Endothelial cell of umbilical vein (primary cell): ENCODE data around the gene AFAP1L2. TPM values are rescaled to one million over a fixed set of nuclear protein-coding genes. Genes with fewer than 3 reads are reported as not detected.
A peak's percentile ranks its signal among the peaks of the same experiment; 100 is the strongest.

ENCODE experiments used
- BruUV-seq: library from RNA; stranded (reverse); fragments of 400-500 nt; replicated peaks from 2 replicates; lab custom pipeline; 2021; lab: Mats Ljungman, UMichigan
- CTCF ChIA-PET: fragments of 300-600, 350-600 bp; sonication (Branson Sonifier 250); formaldehyde crosslinking; loops from one replicate; lab custom pipeline; 2021; ENCODE audit warnings: antibody characterized with exemption, inconsistent platforms; lab: Charles Lee
- POLR2A ChIA-PET: fragments of 300-600, 350-600 bp; sonication (Branson Sonifier 250); formaldehyde crosslinking; loops from one replicate; lab custom pipeline; 2021; ENCODE audit warnings: antibody characterized with exemption, inconsistent platforms; lab: Charles Lee
- DNase-seq: peaks from one replicate; pipeline ENCODE4 v3.0.0-alpha.2; 2011; ENCODE audit warnings: low read depth, low spot score
- FAIRE-seq: peaks from 2 replicates; lab custom pipeline; 2011; peaks lifted over from hg19 to GRCh38; lab: Jason Lieb, UNC
- H2AFZ ChIP-seq: 2 replicates; pipeline ENCODE4 v1.6.0; 2012; ENCODE audit warnings: low read depth, low read length, control low read depth, inconsistent platforms
- H3K27ac ChIP-seq: 2 replicates; pipeline ENCODE4 v1.5.1; 2011; ENCODE audit warnings: low read depth, mild to moderate bottlenecking, control low read depth, low read length, moderate library complexity; ENCODE audit not compliant: insufficient read depth
- H3K27me3 ChIP-seq, 2 experiments: 2 replicates each; pipeline versions ENCODE4 v1.6.0 to v1.6.1; 2011; ENCODE audit warnings: low read length in 2 of 2, mixed read lengths in 1 of 2; ENCODE audit not compliant: control insufficient read depth in 2 of 2, insufficient read depth in 2 of 2
- H3K36me3 ChIP-seq, 2 experiments: 2 replicates in 1 of 2; 3 replicates in 1 of 2; pipeline ENCODE4 v1.5.1; 2011; ENCODE audit warnings: low read length in 2 of 2, mild to moderate bottlenecking in 1 of 2, moderate library complexity in 1 of 2; ENCODE audit not compliant: control insufficient read depth in 2 of 2, insufficient read depth in 2 of 2; ENCODE audit errors: extremely low read depth in 1 of 2
- H3K4me1 ChIP-seq: 3 replicates; pipeline ENCODE4 v1.5.1; 2011; ENCODE audit warnings: mild to moderate bottlenecking, low read length; ENCODE audit not compliant: control insufficient read depth, insufficient read depth; ENCODE audit errors: extremely low read depth
- H3K4me2 ChIP-seq: 2 replicates; pipeline ENCODE4 v1.6.1; 2011; ENCODE audit warnings: low read length, control low read depth, mixed read lengths; ENCODE audit not compliant: insufficient read depth
- H3K4me3 ChIP-seq, 3 experiments: fragments of 200-600 bp in 1 of 3; sonication (generic), shearing (Covaris generic) in 1 of 3; replicated peaks in 1 of 3; 2 replicates each; pipeline ENCODE4 v1.5.1; 2011 to 2016; ENCODE audit warnings: control low read depth in 3 of 3, low read length in 3 of 3, mild to moderate bottlenecking in 2 of 3, inconsistent platforms in 1 of 3, low read depth in 1 of 3, moderate library complexity in 1 of 3; ENCODE audit not compliant: insufficient read depth in 1 of 3
- H3K79me2 ChIP-seq: 2 replicates; pipeline ENCODE4 v1.6.0; 2012; ENCODE audit warnings: low read length, inconsistent platforms; ENCODE audit not compliant: control insufficient read depth, insufficient read depth
- H3K9ac ChIP-seq: replicated peaks from 2 replicates; pipeline ENCODE3; 2011; ENCODE audit warnings: low read length, control low read depth; ENCODE audit not compliant: insufficient read depth; ENCODE audit errors: extremely low read depth
- H3K9me1 ChIP-seq: replicated peaks from 3 replicates; pipeline ENCODE4 v1.6.0; 2011; ENCODE audit warnings: mild to moderate bottlenecking, low read length; ENCODE audit not compliant: control insufficient read depth, insufficient read depth; ENCODE audit errors: extremely low read depth
- H3K9me3 ChIP-seq: replicated peaks from 2 replicates; pipeline ENCODE4 v1.5.1; 2012; ENCODE audit warnings: low read length, inconsistent platforms; ENCODE audit not compliant: control insufficient read depth, insufficient read depth
- H4K20me1 ChIP-seq: replicated peaks from 2 replicates; pipeline ENCODE3; 2011; ENCODE audit warnings: mild to moderate bottlenecking, low read length; ENCODE audit not compliant: control insufficient read depth, insufficient read depth; ENCODE audit errors: extremely low read depth
- EZH2 ChIP-seq: IDR thresholded peaks from 2 replicates; pipeline ENCODE4 v1.6.1; 2012; ENCODE audit warnings: borderline replicate concordance, low read depth, mild to moderate bottlenecking, moderate library complexity, low read length, inconsistent platforms; ENCODE audit not compliant: severe bottlenecking
- FOS ChIP-seq: IDR thresholded peaks from 2 replicates; pipeline ENCODE4 v1.6.1; 2011; ENCODE audit warnings: mild to moderate bottlenecking, low read length, moderate library complexity, borderline replicate concordance; ENCODE audit not compliant: insufficient read depth
- GATA2 ChIP-seq: IDR thresholded peaks from 2 replicates; pipeline ENCODE4 v1.7.0; 2011; ENCODE audit warnings: low read depth, mild to moderate bottlenecking, moderate library complexity, mixed read lengths, low read length; ENCODE audit not compliant: insufficient read length, insufficient read depth
- JUN ChIP-seq: IDR thresholded peaks from 2 replicates; pipeline ENCODE4 v1.6.1; 2011; ENCODE audit warnings: borderline replicate concordance, low read depth; ENCODE audit not compliant: insufficient read length, insufficient read depth
- MAX ChIP-seq: IDR thresholded peaks from 2 replicates; pipeline ENCODE4 v1.6.1; 2011; ENCODE audit not compliant: insufficient read depth, insufficient read length
- MYC ChIP-seq: IDR thresholded peaks from one replicate; pipeline ENCODE4 v1.6.1; 2011; ENCODE audit warnings: mild to moderate bottlenecking, low read depth, low read length
- POLR2A ChIP-seq: IDR thresholded peaks from 2 replicates; pipeline ENCODE4 v1.6.1; 2012; ENCODE audit warnings: low read depth, mild to moderate bottlenecking, control low read depth, low read length
- POLR2AphosphoS5 ChIP-seq: IDR thresholded peaks from 2 replicates; pipeline ENCODE4 v1.6.1; 2012; ENCODE audit warnings: low read depth, mild to moderate bottlenecking, control low read depth, low read length, moderate library complexity; ENCODE audit not compliant: insufficient read depth
- dilution Hi-C: fragments of 300-500 bp; cut with MboI; formaldehyde crosslinking; loops from one replicate; pipeline ENCODE4 v1.15.0; 2019; ENCODE audit warnings: low sequenced_read_pairs; ENCODE audit not compliant: extremely low pct_ligation_motif_present
- intact Hi-C: fragments of 100-400 bp; cut with micrococcal nuclease; formaldehyde crosslinking; loops from one replicate; pipeline ENCODE4 v1.10.0; 2022
- polyA plus RNA-seq, 4 experiments: library from polyadenylated mRNA; depleted of rRNA in 3 of 4; stranded (reverse) in 3 of 4; unstranded in 1 of 4; fragments of >200 nt; gene quantifications; 2 replicates each; pipeline versions ENCODE4 v1.2.1 to v1.2.3, GENCODE V29; 2011 to 2012; ENCODE audit warnings: missing spikeins in 1 of 4
- total RNA-seq: library from RNA; stranded (reverse); gene quantifications from 2 replicates; pipeline ENCODE4 v1.2.3, GENCODE V29; 2021
- TF ChIP-seq, protein P1 (sequence below), 2 donors: IDR thresholded peaks; 1 replicate in 1 of 2; 2 replicates in 1 of 2; pipeline ENCODE4 v1.5.1; 2011; ENCODE audit warnings: low read length in 2 of 2, mild to moderate bottlenecking in 2 of 2, moderate library complexity in 2 of 2, control low read depth in 1 of 2, inconsistent platforms in 1 of 2, low read depth in 1 of 2; ENCODE audit not compliant: insufficient read depth in 1 of 2; ENCODE audit errors: extremely low read depth in 1 of 2

Gene AFAP1L2
- total and polyA plus RNA-seq, 2 donors (not counting 3 experiments of a cell fraction or from before 2014, with no cell fraction given), result 0.90 to 4.1 TPM

- no peak for FAIRE-seq
- ChIA-PET CTCF (no interaction called here), POLR2A (no interaction called here)
- Histone ChIP-seq H3K9me1 (no peaks in the 10 kb centered on the region), H3K79me2 (no peaks in the 10 kb centered on the region), H3K4me1 (no peaks in the 10 kb centered on the region), H3K4me3 (no peak overlapping the region), H3K9me3 (no peaks in the 10 kb centered on the region), H3K4me2 (no peak overlapping the region), H2AFZ (no peak overlapping the region), H3K27ac (no peak overlapping the region), H3K9ac (no peak overlapping the region), H3K27me3 (peaks cover 0 to 2% of the 10 kb centered on the region in 2 experiments), H3K36me3 (no peaks in the 10 kb centered on the region), H4K20me1 (no peaks in the 10 kb centered on the region)
- intact Hi-C loops (no loop called here), dilution Hi-C loops (no loop called here)
- TF ChIP-seq JUN, result no peak
- no peak for TF ChIP-seq FOS
- TF ChIP-seq MAX, result no peak
- TF ChIP-seq EZH2, result no peak
- no peak for TF ChIP-seq GATA2
- TF ChIP-seq POLR2A, result no peak
- no peak for TF ChIP-seq POLR2AphosphoS5
- TF ChIP-seq, protein P1, sequence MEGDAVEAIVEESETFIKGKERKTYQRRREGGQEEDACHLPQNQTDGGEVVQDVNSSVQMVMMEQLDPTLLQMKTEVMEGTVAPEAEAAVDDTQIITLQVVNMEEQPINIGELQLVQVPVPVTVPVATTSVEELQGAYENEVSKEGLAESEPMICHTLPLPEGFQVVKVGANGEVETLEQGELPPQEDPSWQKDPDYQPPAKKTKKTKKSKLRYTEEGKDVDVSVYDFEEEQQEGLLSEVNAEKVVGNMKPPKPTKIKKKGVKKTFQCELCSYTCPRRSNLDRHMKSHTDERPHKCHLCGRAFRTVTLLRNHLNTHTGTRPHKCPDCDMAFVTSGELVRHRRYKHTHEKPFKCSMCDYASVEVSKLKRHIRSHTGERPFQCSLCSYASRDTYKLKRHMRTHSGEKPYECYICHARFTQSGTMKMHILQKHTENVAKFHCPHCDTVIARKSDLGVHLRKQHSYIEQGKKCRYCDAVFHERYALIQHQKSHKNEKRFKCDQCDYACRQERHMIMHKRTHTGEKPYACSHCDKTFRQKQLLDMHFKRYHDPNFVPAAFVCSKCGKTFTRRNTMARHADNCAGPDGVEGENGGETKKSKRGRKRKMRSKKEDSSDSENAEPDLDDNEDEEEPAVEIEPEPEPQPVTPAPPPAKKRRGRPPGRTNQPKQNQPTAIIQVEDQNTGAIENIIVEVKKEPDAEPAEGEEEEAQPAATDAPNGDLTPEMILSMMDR (IDR thresholded peaks at IDR 0.05; ENCODE audit: extremely low read depth in 1 of 2, insufficient read depth in 1 of 2, low read depth in 1 of 2, low read length in 2 of 2), result no peak
- TF ChIP-seq MYC, result no peak
- peak; percentile 81 for DNase-seq
- no TSS peak for BruUV-seq
Measured at GRCh38 chr10:114294549-114294948, 109.8 kb downstream of the AFAP1L2 start.
